SK-N-SH treated with all-trans-retinoic acid at 6 μM for 48 hours (cell line): ENCODE measurements around the gene TSPAN1.

ENCODE experiments used
- ATAC-seq: fragments of 200-7000 bp; cut with Tn5 transposase; 3 replicates; pipeline ENCODE4 v1.9.1; 2020; ENCODE audit warnings: mild to moderate bottlenecking, moderate library complexity
- ARNTL ChIP-seq: fragments of 450-650 bp; formaldehyde crosslinking; IDR thresholded peaks from 2 replicates; pipeline ENCODE4 v1.5.0; 2020; ENCODE audit warnings: low read depth, mild to moderate bottlenecking, moderate library complexity, borderline replicate concordance
- CSDC2 ChIP-seq: fragments of 250-450 bp; sonication (Bioruptor Pico); IDR thresholded peaks from 2 replicates; pipeline ENCODE4 v1.5.0; 2020; ENCODE audit warnings: mild to moderate bottlenecking, moderate library complexity
- CSRNP3 ChIP-seq: fragments of 250-450 bp; sonication (Bioruptor Pico); IDR thresholded peaks from 2 replicates; pipeline ENCODE4 v1.5.1; 2021; ENCODE audit warnings: mild to moderate bottlenecking, moderate library complexity
- ESRRG ChIP-seq: fragments of 250-450 bp; sonication (Bioruptor Pico); IDR thresholded peaks from 2 replicates; pipeline ENCODE4 v1.6.1; 2021; ENCODE audit warnings: mild to moderate bottlenecking
- GLIS3 ChIP-seq: fragments of 250-450 bp; sonication (Bioruptor Pico); IDR thresholded peaks from 2 replicates; pipeline ENCODE4 v1.5.0; 2020; ENCODE audit warnings: mild to moderate bottlenecking, moderate library complexity
- ISL1 ChIP-seq: fragments of 250-450 bp; sonication (Bioruptor Pico); IDR thresholded peaks from 2 replicates; pipeline ENCODE4 v2.1.2; 2022; ENCODE audit warnings: mild to moderate bottlenecking, moderate library complexity
- OSR1 ChIP-seq: fragments of 250-450 bp; sonication (Bioruptor Pico); IDR thresholded peaks from 2 replicates; pipeline ENCODE4 v1.8.0; 2022; ENCODE audit warnings: moderate library complexity, mild to moderate bottlenecking, inconsistent platforms
- PATZ1 ChIP-seq: fragments of 250-450 bp; sonication (Bioruptor Pico); IDR thresholded peaks from 2 replicates; pipeline ENCODE4 v1.8.0; 2020; ENCODE audit warnings: mild to moderate bottlenecking, moderate library complexity, borderline replicate concordance
- PPARA ChIP-seq: fragments of 250-450 bp; sonication (Bioruptor Pico); IDR thresholded peaks from 2 replicates; pipeline ENCODE4 v1.5.0; 2020; ENCODE audit warnings: mild to moderate bottlenecking, borderline replicate concordance
- TCF4 ChIP-seq: fragments of 250-450 bp; sonication (Bioruptor Pico); IDR thresholded peaks from 2 replicates; pipeline ENCODE4 v1.8.0; 2021; ENCODE audit warnings: mild to moderate bottlenecking, moderate library complexity, borderline replicate concordance
- TOX ChIP-seq: fragments of 250-450 bp; sonication (Bioruptor Pico); IDR thresholded peaks from 2 replicates; pipeline ENCODE4 v1.8.0; 2021; ENCODE audit warnings: mild to moderate bottlenecking, moderate library complexity, borderline replicate concordance
- ZC3H10 ChIP-seq: fragments of 250-450 bp; sonication (Bioruptor Pico); IDR thresholded peaks from 2 replicates; pipeline ENCODE4 v1.5.1; 2021; ENCODE audit warnings: mild to moderate bottlenecking, moderate library complexity
- ZFP3 ChIP-seq: fragments of 250-450 bp; sonication (Bioruptor Pico); IDR thresholded peaks from 2 replicates; pipeline ENCODE4 v1.5.0; 2020; ENCODE audit warnings: mild to moderate bottlenecking, moderate library complexity
- ZFP30 ChIP-seq: fragments of 450-650 bp; formaldehyde crosslinking; IDR thresholded peaks from 2 replicates; pipeline ENCODE4 v1.5.0; 2022; ENCODE audit warnings: mild to moderate bottlenecking, moderate library complexity
- ZNF565 ChIP-seq: fragments of 450-650 bp; formaldehyde crosslinking; conservative IDR thresholded peaks from 2 replicates; pipeline ENCODE4 v1.5.0; 2020; ENCODE audit warnings: low read depth, mild to moderate bottlenecking, moderate library complexity
- ZNF8 ChIP-seq: fragments of 450-650 bp; formaldehyde crosslinking; IDR thresholded peaks from 2 replicates; pipeline ENCODE4 v1.5.0; 2020; ENCODE audit warnings: mild to moderate bottlenecking, moderate library complexity
- TF ChIP-seq, protein P1 (sequence below): fragments of 250-450 bp; sonication (Bioruptor Pico); IDR thresholded peaks from 2 replicates; pipeline ENCODE4 v1.8.0; 2021; ENCODE audit warnings: low read depth, mild to moderate bottlenecking, moderate library complexity, borderline replicate concordance
- TF ChIP-seq, protein P2 (sequence below): fragments of 250-450 bp; sonication (Bioruptor Pico); IDR thresholded peaks from 2 replicates; pipeline ENCODE4 v1.5.1; 2020; ENCODE audit warnings: low read depth, mild to moderate bottlenecking, moderate library complexity
- TF ChIP-seq, protein P3 (sequence below): fragments of 250-450 bp; sonication (Bioruptor Pico); IDR thresholded peaks from 2 replicates; pipeline ENCODE4 v1.5.0; 2020; ENCODE audit warnings: mild to moderate bottlenecking, moderate library complexity

The TSPAN1 gene

GRCh38 chr1:46136711-46137110, 38.2 kb upstream of the TSPAN1 start:
- no peak for ATAC-seq
- no peak for TF ChIP-seq ZNF8 (CRISPR knock-in tag)
- no peak for TF ChIP-seq ZFP30 (CRISPR knock-in tag)
- TF ChIP-seq ZNF565 (CRISPR knock-in tag), result no peak
- TF ChIP-seq, protein P1, sequence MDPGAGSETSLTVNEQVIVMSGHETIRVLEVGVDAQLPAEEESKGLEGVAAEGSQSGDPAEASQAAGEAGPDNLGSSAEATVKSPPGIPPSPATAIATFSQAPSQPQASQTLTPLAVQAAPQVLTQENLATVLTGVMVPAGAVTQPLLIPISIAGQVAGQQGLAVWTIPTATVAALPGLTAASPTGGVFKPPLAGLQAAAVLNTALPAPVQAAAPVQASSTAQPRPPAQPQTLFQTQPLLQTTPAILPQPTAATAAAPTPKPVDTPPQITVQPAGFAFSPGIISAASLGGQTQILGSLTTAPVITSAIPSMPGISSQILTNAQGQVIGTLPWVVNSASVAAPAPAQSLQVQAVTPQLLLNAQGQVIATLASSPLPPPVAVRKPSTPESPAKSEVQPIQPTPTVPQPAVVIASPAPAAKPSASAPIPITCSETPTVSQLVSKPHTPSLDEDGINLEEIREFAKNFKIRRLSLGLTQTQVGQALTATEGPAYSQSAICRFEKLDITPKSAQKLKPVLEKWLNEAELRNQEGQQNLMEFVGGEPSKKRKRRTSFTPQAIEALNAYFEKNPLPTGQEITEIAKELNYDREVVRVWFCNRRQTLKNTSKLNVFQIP, result no peak
- TF ChIP-seq TCF4 (CRISPR knock-in tag), result no peak
- TF ChIP-seq ZC3H10, result no peak
- TF ChIP-seq, protein P2, sequence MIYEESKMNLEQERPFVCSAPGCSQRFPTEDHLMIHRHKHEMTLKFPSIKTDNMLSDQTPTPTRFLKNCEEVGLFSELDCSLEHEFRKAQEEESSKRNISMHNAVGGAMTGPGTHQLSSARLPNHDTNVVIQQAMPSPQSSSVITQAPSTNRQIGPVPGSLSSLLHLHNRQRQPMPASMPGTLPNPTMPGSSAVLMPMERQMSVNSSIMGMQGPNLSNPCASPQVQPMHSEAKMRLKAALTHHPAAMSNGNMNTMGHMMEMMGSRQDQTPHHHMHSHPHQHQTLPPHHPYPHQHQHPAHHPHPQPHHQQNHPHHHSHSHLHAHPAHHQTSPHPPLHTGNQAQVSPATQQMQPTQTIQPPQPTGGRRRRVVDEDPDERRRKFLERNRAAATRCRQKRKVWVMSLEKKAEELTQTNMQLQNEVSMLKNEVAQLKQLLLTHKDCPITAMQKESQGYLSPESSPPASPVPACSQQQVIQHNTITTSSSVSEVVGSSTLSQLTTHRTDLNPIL (CRISPR knock-in tag), result no peak
- TF ChIP-seq PPARA, result no peak
- no peak for TF ChIP-seq CSRNP3 (CRISPR knock-in tag)
- no peak for TF ChIP-seq GLIS3 (CRISPR knock-in tag)
- no peak for TF ChIP-seq ISL1 (CRISPR knock-in tag)
- no peak for TF ChIP-seq OSR1 (CRISPR knock-in tag)

DNA sequence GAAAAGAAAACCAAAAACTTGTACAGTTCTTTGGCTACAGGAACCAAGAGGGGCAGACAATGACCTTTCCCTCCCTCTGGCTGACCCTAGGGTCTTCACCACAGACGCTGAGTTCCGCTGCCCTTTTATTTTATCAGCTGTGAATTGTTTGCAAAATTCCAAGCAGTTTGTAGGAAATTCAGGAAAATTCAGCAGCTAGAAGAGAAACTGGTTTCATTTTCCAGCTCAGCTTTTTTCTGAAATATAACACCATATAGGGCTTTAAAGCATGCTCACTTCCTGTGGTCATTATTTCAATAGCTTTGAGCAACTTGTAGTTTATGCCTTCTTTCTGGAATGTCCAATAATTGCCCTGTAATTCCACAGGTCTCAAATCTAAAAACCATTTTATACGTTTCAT, 37.0 kb upstream of the TSPAN1 start:
- TF ChIP-seq ARNTL (CRISPR knock-in tag) (no peak), GLIS3 (CRISPR knock-in tag) (no peak), CSDC2 (CRISPR knock-in tag) (no peak)
- no peak for ATAC-seq

DNA sequence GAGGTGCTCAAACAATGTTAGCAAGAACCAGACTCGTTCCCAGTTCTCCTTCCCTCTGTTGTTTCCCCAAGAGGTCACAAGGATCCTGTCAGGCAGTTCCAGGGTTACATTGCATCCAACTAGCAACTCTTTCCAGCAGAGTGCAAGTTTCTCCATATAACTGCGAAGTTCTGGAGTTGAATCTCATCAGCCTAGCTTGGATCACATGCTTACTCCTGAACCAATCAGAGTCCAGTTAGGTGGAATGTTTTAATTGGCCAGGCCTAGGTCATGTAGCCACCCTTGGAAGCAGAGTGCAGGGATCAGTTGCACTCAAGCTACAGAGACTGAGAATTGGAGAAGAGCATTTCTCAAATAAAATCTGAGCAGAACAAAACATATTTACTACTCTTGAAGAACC, 26.6 kb upstream of the TSPAN1 start:
- TF ChIP-seq ESRRG (CRISPR knock-in tag) (no peak), ZNF565 (CRISPR knock-in tag) (no peak), ZFP30 (CRISPR knock-in tag) (no peak), OSR1 (CRISPR knock-in tag) (no peak), CSRNP3 (CRISPR knock-in tag) (no peak), ISL1 (CRISPR knock-in tag) (no peak), TOX (CRISPR knock-in tag) (no peak), ZFP3 (no peak), GLIS3 (CRISPR knock-in tag) (no peak), TCF4 (CRISPR knock-in tag) (no peak), ZC3H10 (no peak)

GRCh38 chr1:46150085-46150484, 24.8 kb upstream of the TSPAN1 start:
- no peak for ATAC-seq
- TF ChIP-seq, protein P2 (CRISPR knock-in tag), result no peak
- no peak for TF ChIP-seq PPARA
- TF ChIP-seq, protein P3, sequence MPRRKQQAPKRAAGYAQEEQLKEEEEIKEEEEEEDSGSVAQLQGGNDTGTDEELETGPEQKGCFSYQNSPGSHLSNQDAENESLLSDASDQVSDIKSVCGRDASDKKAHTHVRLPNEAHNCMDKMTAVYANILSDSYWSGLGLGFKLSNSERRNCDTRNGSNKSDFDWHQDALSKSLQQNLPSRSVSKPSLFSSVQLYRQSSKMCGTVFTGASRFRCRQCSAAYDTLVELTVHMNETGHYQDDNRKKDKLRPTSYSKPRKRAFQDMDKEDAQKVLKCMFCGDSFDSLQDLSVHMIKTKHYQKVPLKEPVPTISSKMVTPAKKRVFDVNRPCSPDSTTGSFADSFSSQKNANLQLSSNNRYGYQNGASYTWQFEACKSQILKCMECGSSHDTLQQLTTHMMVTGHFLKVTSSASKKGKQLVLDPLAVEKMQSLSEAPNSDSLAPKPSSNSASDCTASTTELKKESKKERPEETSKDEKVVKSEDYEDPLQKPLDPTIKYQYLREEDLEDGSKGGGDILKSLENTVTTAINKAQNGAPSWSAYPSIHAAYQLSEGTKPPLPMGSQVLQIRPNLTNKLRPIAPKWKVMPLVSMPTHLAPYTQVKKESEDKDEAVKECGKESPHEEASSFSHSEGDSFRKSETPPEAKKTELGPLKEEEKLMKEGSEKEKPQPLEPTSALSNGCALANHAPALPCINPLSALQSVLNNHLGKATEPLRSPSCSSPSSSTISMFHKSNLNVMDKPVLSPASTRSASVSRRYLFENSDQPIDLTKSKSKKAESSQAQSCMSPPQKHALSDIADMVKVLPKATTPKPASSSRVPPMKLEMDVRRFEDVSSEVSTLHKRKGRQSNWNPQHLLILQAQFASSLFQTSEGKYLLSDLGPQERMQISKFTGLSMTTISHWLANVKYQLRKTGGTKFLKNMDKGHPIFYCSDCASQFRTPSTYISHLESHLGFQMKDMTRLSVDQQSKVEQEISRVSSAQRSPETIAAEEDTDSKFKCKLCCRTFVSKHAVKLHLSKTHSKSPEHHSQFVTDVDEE (CRISPR knock-in tag), result no peak
- no peak for TF ChIP-seq ISL1 (CRISPR knock-in tag)
- TF ChIP-seq ZNF8 (CRISPR knock-in tag), result no peak
- TF ChIP-seq GLIS3 (CRISPR knock-in tag), result no peak
- no peak for TF ChIP-seq CSDC2 (CRISPR knock-in tag)
- TF ChIP-seq OSR1 (CRISPR knock-in tag), result no peak
- no peak for TF ChIP-seq PATZ1

More for the DNA sequence above, 26.6 kb upstream of the TSPAN1 start:
- no peak for ATAC-seq
